Testis (tissue), 2 donors: Measurements from ENCODE around the gene BICD1.

Experiments
- POLR2A ChIP-seq: fragments of 450-650 bp; IDR thresholded peaks from one replicate; pipeline ENCODE4 v1.6.1; 2017; ENCODE audit warnings: antibody characterized with exemption, mild to moderate bottlenecking, moderate library complexity
- TF ChIP-seq, protein P1 (sequence below), 3 experiments: fragments of 450-650 bp in 2 of 3; fragments of 200-600 bp in 1 of 3; sonication (generic) in 1 of 3; IDR thresholded peaks; one replicate each; pipeline ENCODE4 v1.5.1; 2016 to 2019; ENCODE audit warnings: antibody characterized with exemption in 3 of 3, mild to moderate bottlenecking in 2 of 3, moderate library complexity in 1 of 3

DNA sequence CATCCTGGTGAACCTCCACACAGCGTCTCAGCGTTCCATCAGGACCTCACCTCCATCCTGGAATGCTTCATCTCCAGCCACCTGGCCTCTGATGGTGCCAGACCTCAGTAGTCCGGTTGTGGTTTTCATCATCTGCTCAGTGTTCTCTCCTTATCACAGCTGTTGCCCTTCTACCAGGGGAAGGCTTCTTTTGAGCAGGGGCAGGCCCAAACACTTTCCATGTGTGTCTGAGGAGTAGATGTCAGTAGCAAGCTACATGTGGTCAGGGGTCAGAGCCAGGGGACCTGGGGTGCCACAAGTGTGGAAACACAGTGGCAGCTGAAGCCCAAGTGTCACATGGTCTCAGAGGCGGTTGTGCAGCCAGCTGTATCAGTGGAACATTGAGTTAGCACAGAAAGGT lies 262.6 kb downstream of the BICD1 start:
- TF ChIP-seq, protein P1, sequence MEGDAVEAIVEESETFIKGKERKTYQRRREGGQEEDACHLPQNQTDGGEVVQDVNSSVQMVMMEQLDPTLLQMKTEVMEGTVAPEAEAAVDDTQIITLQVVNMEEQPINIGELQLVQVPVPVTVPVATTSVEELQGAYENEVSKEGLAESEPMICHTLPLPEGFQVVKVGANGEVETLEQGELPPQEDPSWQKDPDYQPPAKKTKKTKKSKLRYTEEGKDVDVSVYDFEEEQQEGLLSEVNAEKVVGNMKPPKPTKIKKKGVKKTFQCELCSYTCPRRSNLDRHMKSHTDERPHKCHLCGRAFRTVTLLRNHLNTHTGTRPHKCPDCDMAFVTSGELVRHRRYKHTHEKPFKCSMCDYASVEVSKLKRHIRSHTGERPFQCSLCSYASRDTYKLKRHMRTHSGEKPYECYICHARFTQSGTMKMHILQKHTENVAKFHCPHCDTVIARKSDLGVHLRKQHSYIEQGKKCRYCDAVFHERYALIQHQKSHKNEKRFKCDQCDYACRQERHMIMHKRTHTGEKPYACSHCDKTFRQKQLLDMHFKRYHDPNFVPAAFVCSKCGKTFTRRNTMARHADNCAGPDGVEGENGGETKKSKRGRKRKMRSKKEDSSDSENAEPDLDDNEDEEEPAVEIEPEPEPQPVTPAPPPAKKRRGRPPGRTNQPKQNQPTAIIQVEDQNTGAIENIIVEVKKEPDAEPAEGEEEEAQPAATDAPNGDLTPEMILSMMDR (IDR thresholded peaks at IDR 0.05): no peak
- TF ChIP-seq POLR2A: no peak
